HG03064 (cell line): ENCODE results near the gene SLIT3.
"Not testable (repeated sequence)": the region's sequence is repeated elsewhere in the genome, so short reads cannot be mapped to it uniquely, and the experiment has no call there.

Source experiments
- ATAC-seq: cut with Tn5 transposase; IDR thresholded peaks from one replicate; pipeline ENCODE4 v1.9.1; 2021; ENCODE audit warnings: low read depth; ENCODE audit not compliant: unreplicated experiment

SLIT3 gene

GRCh38 chr5:169151051-169151805 is 149.7 kb downstream of the SLIT3 start:
- ATAC-seq, result no peak

GRCh38 chr5:169150108-169150507 is 150.8 kb downstream of the SLIT3 start:
- no peak for ATAC-seq

- ATAC-seq, result no peak
Measured at GRCh38 chr5:169149317-169149716, 151.6 kb downstream of the SLIT3 start.

GRCh38 chr5:169148138-169148740 is 152.7 kb downstream of the SLIT3 start:
- no peak for ATAC-seq

- ATAC-seq, result no peak
Measured at GRCh38 chr5:169147534-169147933, 153.4 kb downstream of the SLIT3 start.

GRCh38 chr5:169146158-169146557 is 154.8 kb downstream of the SLIT3 start:
- no peak for ATAC-seq

- no peak for ATAC-seq
Measured at GRCh38 chr5:169142264-169142970, 158.5 kb downstream of the SLIT3 start.

- ATAC-seq, result not testable (repeated sequence)
Measured at GRCh38 chr5:169140215-169140614, 160.7 kb downstream of the SLIT3 start.

- no peak for ATAC-seq
Measured at GRCh38 chr5:169139480-169140050, 161.4 kb downstream of the SLIT3 start.

- no peak for ATAC-seq
Measured at GRCh38 chr5:169133531-169133930, 167.4 kb downstream of the SLIT3 start.

- no peak for ATAC-seq
Measured at GRCh38 chr5:169132302-169132660, 168.7 kb downstream of the SLIT3 start.

GRCh38 chr5:169131616-169132301 is 169.2 kb downstream of the SLIT3 start:
- ATAC-seq, result no peak

GRCh38 chr5:169128679-169129078 is 172.3 kb downstream of the SLIT3 start:
- ATAC-seq, result no peak

- no peak for ATAC-seq
Measured at GRCh38 chr5:169127431-169127830, 173.5 kb downstream of the SLIT3 start.

GRCh38 chr5:169126481-169127021 is 174.4 kb downstream of the SLIT3 start:
- ATAC-seq, result no peak

- no peak for ATAC-seq
Measured at GRCh38 chr5:169125571-169125970, 175.4 kb downstream of the SLIT3 start.

GRCh38 chr5:169122951-169123350 is 178.0 kb downstream of the SLIT3 start:
- ATAC-seq, result no peak

- ATAC-seq, result no peak
Measured at GRCh38 chr5:169121630-169122420, 179.1 kb downstream of the SLIT3 start.

- no peak for ATAC-seq
Measured at GRCh38 chr5:169119288-169120048, 181.5 kb downstream of the SLIT3 start.
